Neural cell (in vitro differentiated cells): ENCODE results near the gene HOXC12.

Source experiments
- EZH2 ChIP-seq: fragments of 200-600, 300-800 bp; shearing (Covaris generic), sonication (generic); IDR thresholded peaks from 2 replicates; pipeline ENCODE4 v1.6.1; 2014; ENCODE audit warnings: antibody characterized with exemption, low read length, borderline replicate concordance, mild to moderate bottlenecking; ENCODE audit not compliant: insufficient read depth, poor library complexity, severe bottlenecking
- POLR2AphosphoS5 ChIP-seq: IDR thresholded peaks from 2 replicates; pipeline ENCODE4 v1.6.1; 2012
- TAF1 ChIP-seq: IDR thresholded peaks from 2 replicates; pipeline ENCODE4 v1.6.1; 2012; ENCODE audit warnings: low read depth
- TF ChIP-seq, protein P1 (sequence below): fragments of 450-650 bp; IDR thresholded peaks from 2 replicates; pipeline ENCODE4 v1.5.1; 2014; ENCODE audit warnings: antibody characterized with exemption, mild to moderate bottlenecking, moderate library complexity; ENCODE audit not compliant: poor library complexity, severe bottlenecking

DNA sequence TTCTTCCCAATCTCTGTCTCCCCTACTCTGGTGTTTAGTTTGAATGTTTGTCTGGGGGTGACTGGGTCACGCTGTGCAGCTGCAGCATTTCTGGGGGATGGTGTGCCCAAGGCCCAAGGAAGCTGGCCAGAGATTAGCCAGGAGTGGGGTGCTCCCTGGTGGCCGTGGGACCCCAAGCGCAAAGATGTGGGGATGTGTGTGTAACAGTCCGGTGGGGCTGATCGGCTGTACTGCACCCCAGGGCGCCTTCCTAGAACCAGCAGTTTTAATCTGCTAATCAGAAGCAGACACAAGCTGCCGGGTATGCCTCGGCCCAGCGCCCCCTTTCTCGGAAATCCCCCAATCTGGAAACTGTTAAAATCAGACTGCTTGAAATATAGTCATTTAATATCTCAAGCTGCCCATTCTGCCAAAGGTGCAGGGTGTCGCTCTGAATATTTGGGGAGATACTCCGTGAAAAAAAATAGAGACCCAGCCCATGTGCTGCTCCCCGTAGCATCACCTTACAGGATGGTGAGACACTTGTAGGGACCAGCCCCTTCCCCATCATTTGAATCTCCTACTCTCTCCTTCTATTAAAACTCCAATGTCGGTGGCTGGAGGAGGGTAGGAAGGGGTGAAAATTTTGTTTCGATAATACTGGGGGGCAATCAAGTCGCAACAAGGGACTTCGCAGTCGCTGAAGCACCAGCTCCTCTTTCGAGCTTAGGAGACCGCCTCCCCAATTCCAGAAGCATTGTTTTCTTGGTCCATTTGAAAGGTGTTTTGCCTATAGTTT, 49.5 kb downstream of the HOXC12 start:
- TF ChIP-seq, protein P1, sequence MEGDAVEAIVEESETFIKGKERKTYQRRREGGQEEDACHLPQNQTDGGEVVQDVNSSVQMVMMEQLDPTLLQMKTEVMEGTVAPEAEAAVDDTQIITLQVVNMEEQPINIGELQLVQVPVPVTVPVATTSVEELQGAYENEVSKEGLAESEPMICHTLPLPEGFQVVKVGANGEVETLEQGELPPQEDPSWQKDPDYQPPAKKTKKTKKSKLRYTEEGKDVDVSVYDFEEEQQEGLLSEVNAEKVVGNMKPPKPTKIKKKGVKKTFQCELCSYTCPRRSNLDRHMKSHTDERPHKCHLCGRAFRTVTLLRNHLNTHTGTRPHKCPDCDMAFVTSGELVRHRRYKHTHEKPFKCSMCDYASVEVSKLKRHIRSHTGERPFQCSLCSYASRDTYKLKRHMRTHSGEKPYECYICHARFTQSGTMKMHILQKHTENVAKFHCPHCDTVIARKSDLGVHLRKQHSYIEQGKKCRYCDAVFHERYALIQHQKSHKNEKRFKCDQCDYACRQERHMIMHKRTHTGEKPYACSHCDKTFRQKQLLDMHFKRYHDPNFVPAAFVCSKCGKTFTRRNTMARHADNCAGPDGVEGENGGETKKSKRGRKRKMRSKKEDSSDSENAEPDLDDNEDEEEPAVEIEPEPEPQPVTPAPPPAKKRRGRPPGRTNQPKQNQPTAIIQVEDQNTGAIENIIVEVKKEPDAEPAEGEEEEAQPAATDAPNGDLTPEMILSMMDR, result peak; percentile 44
- TF ChIP-seq EZH2 (no peak), TAF1 (no peak), POLR2AphosphoS5 (no peak)
